HEK293T (cell line): ENCODE data around the gene MMADHC.

Experiments used
- BHLHE40 ChIP-seq: fragments of 450-650 bp; IDR thresholded peaks from 2 replicates; pipeline ENCODE4 v1.6.1; 2016; ENCODE audit warnings: mild to moderate bottlenecking, moderate library complexity, borderline replicate concordance
- FOXK2 ChIP-seq: fragments of 450-650 bp; IDR thresholded peaks from 2 replicates; pipeline ENCODE4 v1.6.1; 2016; ENCODE audit warnings: mild to moderate bottlenecking
- PKNOX1 ChIP-seq: fragments of 450-650 bp; IDR thresholded peaks from 2 replicates; pipeline ENCODE4 v1.6.1; 2016
- SP1 ChIP-seq: fragments of 450-650 bp; IDR thresholded peaks from 2 replicates; pipeline ENCODE4 v1.6.1; 2017
- SUZ12 ChIP-seq: fragments of 450-650 bp; IDR thresholded peaks from 2 replicates; pipeline ENCODE4 v1.6.1; 2016; ENCODE audit warnings: mild to moderate bottlenecking
- TARDBP ChIP-seq: fragments of 450-650 bp; IDR thresholded peaks from 2 replicates; pipeline ENCODE4 v1.6.1; 2016

GRCh38 chr2:149586898-149587219 is 716 bp downstream of the MMADHC start:
- TF ChIP-seq BHLHE40 = no peak
- no peak for TF ChIP-seq PKNOX1
- no peak for TF ChIP-seq FOXK2
- no peak for TF ChIP-seq TARDBP
- no peak for TF ChIP-seq SP1
- no peak for TF ChIP-seq SUZ12
